NCI-H187 treated with DMSO at 0.1 percent for 48 hours (cell line): ENCODE data around the gene CAP1.
"Not testable (repeated sequence)": the region's sequence is repeated elsewhere in the genome, so short reads cannot be mapped to it uniquely, and the experiment has no call there.

Experiments used
- DNase-seq: peaks from one replicate; lab custom pipeline; 2025; lab: John Stamatoyannopoulos, UW

The CAP1 gene

GRCh38 chr1:40030528-40031135 lies 9.9 kb upstream of the CAP1 start:
- DNase-seq: no peak

- DNase-seq: no peak
These were observed 8.2 kb upstream of the CAP1 start for GRCh38 chr1:40032240-40032891.

- DNase-seq: no peak
These were observed 5.7 kb upstream of the CAP1 start for GRCh38 chr1:40034869-40035268.

- DNase-seq: no peak
These were observed 4.0 kb upstream of the CAP1 start for GRCh38 chr1:40036574-40036973.

- not testable (repeated sequence) for DNase-seq
These were observed 3.3 kb upstream of the CAP1 start for GRCh38 chr1:40037254-40037653.

- no peak for DNase-seq
These were observed 1.8 kb upstream of the CAP1 start for GRCh38 chr1:40038697-40039096.

- DNase-seq: no peak
These were observed 1.2 kb upstream of the CAP1 start for GRCh38 chr1:40039245-40039756.

GRCh38 chr1:40039757-40040510 lies 595 bp upstream of the CAP1 start:
- peak; percentile 11 for DNase-seq

GRCh38 chr1:40041466-40041838 lies 923 bp downstream of the CAP1 start:
- DNase-seq: no peak

- no peak for DNase-seq
These were observed 1.8 kb downstream of the CAP1 start for GRCh38 chr1:40042341-40042740.

- DNase-seq: no peak
These were observed 3.6 kb downstream of the CAP1 start for GRCh38 chr1:40044110-40044509.

GRCh38 chr1:40045182-40045581 lies 4.7 kb downstream of the CAP1 start:
- DNase-seq: no peak

GRCh38 chr1:40045766-40046165 lies 5.2 kb downstream of the CAP1 start:
- DNase-seq: no peak

GRCh38 chr1:40047276-40047675 lies 6.7 kb downstream of the CAP1 start:
- no peak for DNase-seq

GRCh38 chr1:40047769-40048168 lies 7.2 kb downstream of the CAP1 start:
- no peak for DNase-seq

GRCh38 chr1:40049725-40050124 lies 9.2 kb downstream of the CAP1 start:
- DNase-seq: no peak

- DNase-seq: no peak
These were observed 10.3 kb downstream of the CAP1 start for GRCh38 chr1:40050863-40051262.

GRCh38 chr1:40053138-40053887 lies 12.8 kb downstream of the CAP1 start:
- no peak for DNase-seq

- no peak for DNase-seq
These were observed 16.2 kb downstream of the CAP1 start for GRCh38 chr1:40056519-40057309.

- no peak for DNase-seq
These were observed 16.9 kb downstream of the CAP1 start for GRCh38 chr1:40057310-40058030.

- no peak for DNase-seq
These were observed 17.5 kb downstream of the CAP1 start for GRCh38 chr1:40058097-40058452.
